GM21360 (cell line): Measurements from ENCODE around the gene UHMK1.
A peak's percentile ranks its signal among the peaks of the same experiment; 100 is the strongest.
"Not testable (repeated sequence)": the region's sequence is repeated elsewhere in the genome, so short reads cannot be mapped to it uniquely, and the experiment has no call there.

ENCODE experiments used
- ATAC-seq: cut with Tn5 transposase; IDR thresholded peaks from one replicate; pipeline ENCODE4 v1.9.1; 2021; ENCODE audit warnings: mild to moderate bottlenecking, moderate library complexity; ENCODE audit not compliant: unreplicated experiment

Gene UHMK1, protein sequence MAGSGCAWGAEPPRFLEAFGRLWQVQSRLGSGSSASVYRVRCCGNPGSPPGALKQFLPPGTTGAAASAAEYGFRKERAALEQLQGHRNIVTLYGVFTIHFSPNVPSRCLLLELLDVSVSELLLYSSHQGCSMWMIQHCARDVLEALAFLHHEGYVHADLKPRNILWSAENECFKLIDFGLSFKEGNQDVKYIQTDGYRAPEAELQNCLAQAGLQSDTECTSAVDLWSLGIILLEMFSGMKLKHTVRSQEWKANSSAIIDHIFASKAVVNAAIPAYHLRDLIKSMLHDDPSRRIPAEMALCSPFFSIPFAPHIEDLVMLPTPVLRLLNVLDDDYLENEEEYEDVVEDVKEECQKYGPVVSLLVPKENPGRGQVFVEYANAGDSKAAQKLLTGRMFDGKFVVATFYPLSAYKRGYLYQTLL

DNA sequence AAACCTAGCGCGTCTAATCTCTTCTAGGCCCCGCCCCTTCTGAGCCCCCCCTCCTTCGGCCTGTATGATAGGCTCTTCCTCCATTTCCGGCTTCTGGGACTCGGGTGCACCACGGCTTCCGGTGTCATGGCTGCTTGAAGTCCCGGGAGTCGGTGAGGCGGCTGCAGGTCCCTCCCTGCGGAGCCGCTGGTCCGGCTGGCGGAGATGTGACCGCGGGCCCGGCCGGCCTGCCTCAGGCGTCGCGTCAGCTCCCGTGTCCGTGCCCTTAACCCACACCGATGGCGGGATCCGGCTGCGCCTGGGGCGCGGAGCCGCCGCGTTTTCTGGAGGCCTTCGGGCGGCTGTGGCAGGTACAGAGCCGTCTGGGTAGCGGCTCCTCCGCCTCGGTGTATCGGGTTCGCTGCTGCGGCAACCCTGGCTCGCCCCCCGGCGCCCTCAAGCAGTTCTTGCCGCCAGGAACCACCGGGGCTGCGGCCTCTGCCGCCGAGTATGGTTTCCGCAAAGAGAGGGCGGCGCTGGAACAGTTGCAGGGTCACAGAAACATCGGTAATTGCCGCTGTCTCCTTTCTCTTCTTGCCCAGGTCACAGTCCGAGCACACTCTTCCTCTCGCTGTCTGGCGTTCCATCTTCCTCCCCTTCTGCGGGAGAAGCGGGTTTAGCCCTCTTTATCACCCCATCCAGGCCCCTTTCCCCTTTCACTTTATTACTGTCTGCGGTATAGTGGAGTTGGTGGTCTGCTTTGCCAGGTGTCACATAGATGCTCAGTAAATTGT, at the start of gene UHMK1:
Gene UHMK1, plus strand, starts transcription at position 96 of the 773 bp plus-strand sequence. Its CDS starts 183 bp downstream, at position 279.
- ATAC-seq, result peak; percentile 96

DNA sequence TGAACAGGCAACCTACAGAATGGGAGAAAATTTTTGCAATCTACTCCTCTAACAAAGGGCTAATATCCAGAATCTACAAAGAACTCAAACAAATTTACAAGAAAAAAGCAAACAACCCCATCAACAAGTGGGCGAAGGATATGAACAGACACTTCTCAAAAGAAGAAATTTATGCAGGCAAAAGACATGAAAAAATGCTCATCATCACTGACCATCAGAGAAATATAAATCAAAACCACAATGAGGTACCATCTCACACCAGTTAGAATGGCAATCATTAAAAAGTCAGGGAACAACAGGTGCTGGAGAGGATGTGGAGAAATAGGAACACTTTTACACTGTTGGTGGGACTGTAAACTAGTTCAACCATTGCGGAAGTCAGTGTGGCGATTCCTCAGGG, 43.3 kb upstream of the UHMK1 start:
- not testable (repeated sequence) for ATAC-seq

DNA sequence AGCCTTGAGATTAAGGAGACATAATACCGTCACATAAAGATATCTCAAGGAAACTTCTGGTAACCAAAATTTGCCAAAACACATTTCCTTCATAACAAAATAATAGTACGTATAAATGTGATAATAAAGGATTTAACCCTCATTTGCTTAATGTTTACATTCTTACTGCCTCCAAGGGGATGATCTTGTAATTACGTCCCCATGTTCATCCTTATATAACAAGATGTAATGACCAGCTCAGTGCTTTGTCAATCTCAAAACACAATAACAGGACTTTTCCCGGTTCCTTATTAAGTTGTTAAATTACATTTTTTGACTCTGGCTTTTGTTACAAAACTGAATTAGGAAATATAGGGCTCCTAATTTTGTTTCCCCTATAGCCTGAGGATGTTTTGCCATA, 41.3 kb upstream of the UHMK1 start:
- ATAC-seq, result no peak

DNA sequence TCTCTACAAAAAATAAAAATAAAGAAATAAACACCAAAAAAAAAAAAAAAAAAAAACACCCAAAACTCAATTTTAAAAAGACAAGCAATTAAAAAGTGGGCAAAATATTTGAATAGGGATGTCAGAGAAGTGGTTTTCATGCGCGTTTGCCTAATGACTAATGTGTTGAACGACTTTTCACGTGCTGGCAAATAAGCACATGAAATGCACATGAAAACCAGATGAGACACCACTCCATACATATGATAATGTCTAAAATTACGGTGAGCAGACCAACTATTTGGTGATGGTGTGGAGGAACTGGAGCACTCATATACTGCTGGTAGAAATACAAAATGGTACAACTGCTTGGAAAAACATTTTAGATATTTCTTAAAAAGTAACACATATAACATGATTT, 39.4 kb upstream of the UHMK1 start:
- ATAC-seq, result no peak

DNA sequence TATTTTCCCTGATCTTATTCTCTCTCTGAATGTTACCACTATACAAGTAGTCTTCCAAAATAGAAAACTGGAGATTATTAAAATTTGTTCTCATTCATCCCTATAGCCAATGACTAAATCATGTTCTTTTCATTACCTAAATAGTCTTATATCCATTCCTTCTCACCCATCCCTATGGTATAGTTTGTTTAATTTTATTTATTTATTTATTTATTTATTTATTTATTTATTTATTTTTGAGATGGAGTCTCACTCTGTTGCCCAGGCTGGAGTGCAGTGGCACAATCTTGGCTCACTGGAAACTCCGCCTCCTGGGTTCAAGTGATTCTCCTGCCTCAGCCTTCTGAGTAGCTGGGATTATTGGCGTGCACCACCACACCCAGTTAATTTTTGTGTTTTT, 35.2 kb upstream of the UHMK1 start:
- not testable (repeated sequence) for ATAC-seq

DNA sequence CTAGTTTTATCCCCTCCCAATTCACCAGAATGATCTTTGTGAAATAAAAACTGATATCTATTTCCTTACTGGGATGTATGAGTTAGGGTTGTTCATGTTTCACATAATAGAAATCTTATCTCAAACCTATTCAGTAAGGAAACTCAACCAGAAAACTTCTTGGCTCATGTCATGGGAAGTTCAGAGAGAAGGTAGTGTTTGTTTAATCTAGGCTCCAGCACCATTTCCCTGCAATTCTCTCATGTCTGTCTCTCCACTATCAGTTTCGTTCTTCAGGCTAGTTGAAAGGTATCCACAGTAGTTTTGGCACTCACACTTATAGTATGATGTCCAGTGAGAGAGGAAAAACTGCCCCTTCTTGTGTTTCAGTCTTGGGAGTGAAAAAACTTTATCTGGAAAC, 34.6 kb upstream of the UHMK1 start:
- no peak for ATAC-seq

DNA sequence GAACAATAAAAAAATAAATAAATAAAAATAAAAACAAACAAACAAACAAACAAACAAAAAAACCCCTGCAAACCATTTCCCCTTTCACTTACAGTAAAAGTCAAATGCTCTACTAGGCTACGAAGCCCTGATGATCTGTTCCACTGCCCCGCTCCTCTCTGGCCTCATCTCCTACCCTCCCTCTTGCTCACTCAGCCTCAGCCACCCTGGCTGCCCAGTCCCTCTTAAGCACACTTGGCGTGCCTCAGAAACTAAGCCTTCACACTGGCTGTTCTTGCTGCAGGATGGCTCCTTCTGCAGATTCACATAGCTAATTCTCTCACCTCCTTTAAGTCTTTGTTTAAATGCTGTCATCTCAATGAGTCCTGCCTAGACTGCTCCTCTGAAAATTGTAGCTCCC, 30.8 kb upstream of the UHMK1 start:
- no peak for ATAC-seq

DNA sequence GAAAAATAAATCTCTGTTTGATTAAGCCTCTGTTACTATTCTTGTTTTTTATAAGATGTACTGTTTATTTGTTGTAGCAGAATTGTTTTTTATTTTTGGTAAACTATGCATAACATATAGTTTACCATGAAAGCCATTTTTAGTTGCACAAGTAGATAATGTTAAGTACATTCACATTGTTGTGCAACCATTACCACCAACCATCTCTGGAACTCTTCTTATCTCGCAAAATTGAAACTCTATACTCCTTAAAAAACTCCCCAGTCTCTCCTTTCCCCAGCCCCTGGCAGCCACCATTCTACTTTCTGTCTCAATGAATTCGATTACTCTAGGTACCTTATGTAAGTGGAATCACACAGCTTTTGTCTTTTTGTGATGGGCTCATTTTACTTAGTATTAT, 27.4 kb upstream of the UHMK1 start:
- no peak for ATAC-seq

DNA sequence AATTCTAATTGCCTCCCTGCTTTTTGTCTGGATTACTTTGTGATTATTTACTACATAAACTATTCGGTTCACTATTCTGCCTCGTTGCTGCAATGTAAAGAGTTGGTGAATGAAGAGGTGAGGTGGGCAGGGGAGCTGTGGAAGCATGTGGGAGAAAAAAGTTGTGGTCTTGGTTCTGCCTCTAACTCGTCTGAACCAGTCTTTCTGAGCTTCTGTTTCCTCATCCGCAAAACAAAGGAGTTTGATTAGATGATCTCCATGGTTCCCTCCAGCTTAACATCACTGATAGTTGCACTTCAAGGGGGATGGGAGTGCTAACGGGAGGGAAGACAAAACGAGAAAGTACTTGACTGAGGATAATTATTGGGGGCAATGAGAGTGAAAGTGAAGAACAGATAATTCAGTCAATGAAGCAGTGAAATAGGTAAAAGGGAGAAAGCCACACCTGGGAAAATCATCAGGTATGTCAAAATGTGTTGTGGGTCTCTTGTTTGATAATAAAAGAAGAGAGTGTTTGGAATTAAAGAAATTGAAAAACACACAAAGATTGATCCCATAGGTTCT, 26.2 kb upstream of the UHMK1 start:
- ATAC-seq, result no peak

DNA sequence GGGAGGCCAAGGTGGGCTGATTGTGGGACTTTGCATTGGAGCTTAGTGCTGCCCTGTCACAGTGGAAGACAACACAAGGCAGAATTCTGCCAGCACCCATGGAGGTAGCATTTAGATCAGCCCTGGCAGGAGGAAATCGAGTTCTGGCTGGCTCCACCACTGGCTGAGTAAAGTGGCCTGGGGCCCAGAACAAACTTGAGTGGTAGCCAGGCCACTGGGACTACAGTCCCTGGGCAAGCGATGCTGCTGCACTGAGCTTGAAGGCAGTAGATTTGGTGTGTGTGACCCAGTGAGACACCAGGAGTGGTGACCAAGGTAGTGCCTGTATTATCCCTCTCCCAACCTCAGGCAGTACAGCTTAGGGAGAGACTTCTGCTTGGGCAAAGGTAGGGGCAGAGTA, 22.5 kb upstream of the UHMK1 start:
- ATAC-seq, result no peak

DNA sequence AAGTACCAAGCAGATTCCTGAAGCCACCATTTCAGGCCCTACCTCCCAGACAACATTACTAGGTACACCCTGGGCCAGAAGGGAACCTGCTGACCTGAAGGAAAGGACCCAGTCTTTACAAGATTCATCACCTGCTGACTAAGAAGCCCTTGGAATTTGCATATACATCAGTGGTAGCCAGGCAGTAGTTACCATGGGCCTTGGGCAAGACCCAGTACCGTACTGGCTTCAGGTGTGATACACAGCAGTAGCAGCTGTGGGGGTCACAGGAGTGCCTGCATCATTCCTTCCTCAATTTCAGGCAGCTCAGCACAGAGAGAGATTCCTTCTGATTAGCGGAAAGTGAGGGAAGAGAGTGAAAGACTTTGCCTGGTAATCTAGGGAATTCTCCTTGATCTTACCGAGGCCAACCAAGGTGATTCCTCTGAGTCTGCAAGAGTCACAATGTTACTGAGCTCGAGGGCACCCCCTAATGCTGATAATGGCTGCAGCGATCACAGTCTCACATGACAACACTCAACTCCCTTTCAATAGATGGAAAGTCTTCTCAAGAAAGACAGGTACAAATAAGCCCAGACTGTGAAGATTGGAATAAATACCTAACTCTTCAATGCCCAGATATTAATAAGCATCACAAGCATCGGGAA, 22.0 kb upstream of the UHMK1 start:
- ATAC-seq, result no peak

DNA sequence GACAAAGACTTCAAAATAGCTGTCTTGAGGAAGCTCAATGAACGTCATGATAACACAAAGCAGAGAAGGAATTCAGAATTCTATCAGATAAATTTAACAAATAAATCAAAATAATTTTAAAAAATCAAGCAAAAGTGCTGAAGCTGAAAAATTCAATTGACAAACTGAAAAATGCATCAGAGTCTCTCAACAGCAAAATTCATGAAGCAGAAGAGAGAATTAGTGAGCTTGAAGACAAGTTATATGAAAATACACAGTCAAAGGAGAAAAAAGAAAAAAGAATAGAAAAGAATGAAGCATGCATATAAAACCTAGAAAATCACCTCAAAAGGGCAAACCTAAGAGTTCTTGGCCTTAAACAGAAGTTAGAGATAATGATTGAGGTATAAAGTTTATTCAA, 21.0 kb upstream of the UHMK1 start:
- no peak for ATAC-seq

DNA sequence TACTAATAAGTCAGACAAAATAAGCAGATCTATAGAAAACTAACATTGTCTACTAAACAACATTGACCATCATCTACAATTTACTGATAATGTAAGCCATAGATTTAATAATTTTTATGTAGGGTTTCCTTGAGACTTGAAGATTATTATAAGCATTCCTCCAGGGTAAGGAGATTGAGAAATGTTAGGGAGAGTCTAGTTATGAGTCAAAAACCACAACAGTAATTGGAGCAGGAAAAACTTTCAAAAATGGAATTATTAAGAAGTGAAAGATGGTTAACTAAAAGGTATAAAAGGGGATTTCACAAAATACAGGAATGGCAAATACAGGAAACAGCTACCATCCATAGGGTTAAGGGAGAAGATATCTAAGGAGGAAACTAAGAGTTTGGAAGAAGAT, 12.4 kb upstream of the UHMK1 start:
- no peak for ATAC-seq

DNA sequence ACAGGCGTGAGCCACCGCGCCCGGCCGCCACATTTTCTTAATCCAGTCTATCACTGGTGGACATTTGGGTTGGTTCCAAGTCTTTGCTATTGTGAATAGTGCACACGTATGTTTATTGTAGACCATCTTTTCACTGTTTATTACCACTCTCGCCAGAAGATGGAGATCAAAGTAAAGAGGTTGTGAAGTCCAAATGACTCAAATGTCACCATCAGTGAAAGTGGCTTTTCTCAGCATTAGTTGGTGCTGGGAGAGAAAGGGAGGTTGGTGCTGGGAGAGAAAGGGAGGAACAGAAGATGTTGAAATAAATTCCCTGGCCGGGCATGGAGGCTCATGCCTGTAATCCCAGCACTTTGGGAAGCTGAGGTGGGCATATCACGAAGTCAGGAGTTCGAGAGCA, 10.4 kb upstream of the UHMK1 start:
- no peak for ATAC-seq

DNA sequence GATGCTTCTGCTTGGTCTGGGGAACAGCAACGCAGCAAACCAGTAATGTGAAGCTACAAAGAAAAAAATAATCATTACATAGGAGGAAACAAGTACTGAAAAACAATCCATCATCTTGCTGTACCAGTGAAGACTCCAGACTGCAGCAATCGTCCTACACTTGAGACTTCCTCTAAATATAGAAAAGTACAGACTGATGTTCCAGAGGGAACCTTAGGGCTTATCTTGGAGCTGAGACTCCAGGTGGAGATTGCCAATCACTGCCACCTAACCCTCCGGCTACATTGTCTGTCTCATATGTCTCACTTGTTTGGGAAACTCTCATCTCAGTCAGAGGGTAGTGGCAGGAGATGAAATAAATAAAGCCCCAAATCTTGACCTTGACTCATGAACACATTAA, 9.4 kb upstream of the UHMK1 start:
- ATAC-seq, result no peak

DNA sequence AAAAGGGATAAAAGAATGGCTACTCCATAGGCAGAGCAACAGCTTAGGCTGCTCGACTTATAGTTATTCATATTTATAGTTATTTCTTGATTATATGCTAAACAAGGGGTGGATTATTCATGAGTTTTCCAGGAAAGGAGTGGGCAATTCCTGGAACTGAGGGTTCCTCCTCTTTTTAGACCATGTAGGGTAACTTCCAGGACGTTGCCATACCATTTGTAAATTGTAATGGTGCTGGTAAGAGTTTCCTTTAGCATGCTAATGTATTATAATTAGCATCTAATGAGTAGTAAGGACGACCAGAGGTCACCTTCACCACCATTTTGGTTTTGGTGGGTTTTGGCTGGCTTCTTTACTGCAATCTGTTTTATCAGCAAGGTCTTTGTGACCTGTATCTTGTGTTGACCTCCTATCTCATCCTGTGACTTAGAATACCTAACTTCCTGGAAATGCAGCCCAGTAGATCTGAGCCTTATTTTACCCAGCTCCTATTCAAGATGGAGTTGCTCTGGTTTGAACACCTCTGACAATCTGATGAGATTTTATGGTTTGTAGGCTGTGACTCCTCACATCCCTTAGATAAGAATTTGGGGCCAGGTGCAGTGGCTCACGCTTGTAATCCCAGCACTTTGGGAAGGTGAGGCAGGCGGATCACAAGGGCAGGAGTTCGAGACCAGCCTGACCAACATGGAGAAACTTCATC, 1.9 kb upstream of the UHMK1 start:
- not testable (repeated sequence) for ATAC-seq

DNA sequence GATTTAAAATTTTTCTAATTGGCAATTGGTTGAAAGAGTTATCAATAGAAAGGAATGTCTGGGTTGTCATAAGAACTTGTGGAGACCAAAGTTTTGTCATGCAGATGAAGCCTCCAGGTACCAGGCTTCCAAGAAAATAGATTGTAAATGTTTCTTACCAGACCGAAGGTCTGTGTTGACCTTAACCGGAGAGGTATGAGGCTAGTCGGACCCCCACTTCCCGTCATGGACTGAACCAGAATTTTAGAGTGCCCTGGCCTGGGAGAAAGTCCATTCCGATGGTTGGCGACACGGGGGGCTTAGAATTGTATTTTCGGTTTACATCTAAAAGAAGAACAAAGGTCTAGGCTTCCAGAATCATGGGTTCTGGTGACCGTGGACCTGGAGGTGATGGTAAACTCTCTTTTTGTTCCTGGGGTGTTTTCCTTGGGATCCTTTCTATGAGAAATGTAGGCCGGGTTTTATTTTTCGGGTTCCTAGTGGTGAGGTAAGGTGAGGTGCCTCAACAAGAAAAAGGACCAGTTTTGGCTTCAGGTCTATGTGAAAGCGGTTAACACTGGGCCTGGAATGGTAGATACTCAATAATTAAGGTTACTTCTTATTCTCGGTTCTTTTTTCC, 405 bp upstream of the UHMK1 start:
- no peak for ATAC-seq

DNA sequence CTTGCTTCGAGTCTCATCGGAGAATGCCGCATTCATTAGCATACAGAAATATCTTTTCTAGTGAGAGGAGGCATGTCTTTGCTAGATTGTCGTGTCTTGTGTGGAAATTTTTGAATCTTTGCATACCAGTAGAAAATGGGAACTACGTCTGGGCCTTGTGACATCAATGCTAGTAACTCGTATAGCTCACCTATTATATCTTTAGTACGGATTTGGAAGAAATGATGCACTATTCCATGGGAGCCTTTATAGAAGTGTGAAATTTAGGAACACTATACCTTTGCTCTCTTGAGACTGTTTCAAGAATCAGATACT, 835 bp downstream of the UHMK1 start:
- peak; percentile 6 for ATAC-seq

DNA sequence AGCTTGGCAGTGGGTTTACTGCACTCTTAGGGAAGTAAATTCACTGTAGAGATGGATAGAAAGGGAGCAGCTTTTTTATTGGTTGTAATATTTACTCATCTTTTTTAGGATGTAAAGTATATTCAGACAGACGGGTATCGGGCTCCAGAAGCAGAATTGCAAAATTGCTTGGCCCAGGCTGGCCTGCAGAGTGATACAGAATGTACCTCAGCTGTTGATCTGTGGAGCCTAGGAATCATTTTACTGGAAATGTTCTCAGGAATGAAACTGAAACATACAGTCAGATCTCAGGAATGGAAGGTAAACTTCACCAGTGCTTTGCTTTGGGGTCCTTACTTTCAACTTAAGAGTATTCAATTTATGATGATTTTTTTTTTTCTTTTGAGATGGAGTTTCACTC, 3.2 kb downstream of the UHMK1 start:
- no peak for ATAC-seq

DNA sequence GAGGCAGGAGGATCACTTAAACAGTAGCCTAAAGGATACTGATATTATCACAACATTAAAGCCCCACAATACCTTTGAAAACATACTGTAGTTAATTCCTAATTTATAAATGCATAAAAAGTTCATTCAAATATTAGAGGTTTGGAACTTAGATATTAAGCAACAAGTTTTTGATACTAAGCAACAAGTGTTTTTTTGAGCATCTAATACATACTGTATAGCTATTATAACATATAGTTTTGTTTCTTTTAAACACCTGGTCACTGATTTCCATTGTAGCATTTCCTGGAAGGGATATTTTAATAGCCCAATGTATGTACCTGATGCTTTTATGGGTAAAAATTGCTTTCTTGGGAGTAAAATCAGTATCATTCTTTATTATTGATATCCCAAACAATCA, 4.5 kb downstream of the UHMK1 start:
- no peak for ATAC-seq

DNA sequence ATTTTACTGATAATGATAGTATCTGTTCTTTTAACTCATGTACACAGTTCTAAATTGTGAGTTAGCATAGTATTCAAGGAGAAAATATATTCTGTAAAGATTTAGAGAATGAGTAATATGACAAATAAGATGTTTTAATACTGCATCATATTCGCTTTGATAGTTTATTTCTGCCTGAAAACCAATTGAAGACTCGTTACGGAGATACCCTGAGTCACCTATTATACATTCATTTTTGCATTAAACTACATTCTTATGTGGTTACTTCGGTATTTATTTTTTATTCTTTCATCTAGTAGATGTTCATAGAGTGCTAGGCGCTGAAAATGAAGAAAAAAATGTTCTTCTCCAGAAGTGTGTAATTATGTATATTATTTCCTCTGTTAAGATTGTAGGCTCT, 5.3 kb downstream of the UHMK1 start:
- no peak for ATAC-seq
